Muscle of back (tissue), 13 donors: ENCODE results near the gene TPRX1. TPM values are rescaled to one million over a fixed set of nuclear protein-coding genes. Genes with fewer than 3 reads are reported as not detected.
"Not testable (repeated sequence)": the region's sequence is repeated elsewhere in the genome, so short reads cannot be mapped to it uniquely, and the experiment has no call there.

ENCODE experiments used
- DNase-seq, 3 donors: peaks; one replicate each; pipeline versions ENCODE4 v3.0.0 to v3.0.0-alpha.2; 2013
- long read RNA-seq, 9 donors: transcript quantifications; one replicate each; lab custom pipeline, GENCODE V29; 2026
- polyA plus RNA-seq, 10 donors: library from polyadenylated mRNA; unstranded; fragments of 120-200 nt; gene quantifications; one replicate each; pipeline ENCODE4 v1.2.1, GENCODE V29; 2013; ENCODE audit not compliant: insufficient read length in 10 of 10

Gene TPRX1, protein sequence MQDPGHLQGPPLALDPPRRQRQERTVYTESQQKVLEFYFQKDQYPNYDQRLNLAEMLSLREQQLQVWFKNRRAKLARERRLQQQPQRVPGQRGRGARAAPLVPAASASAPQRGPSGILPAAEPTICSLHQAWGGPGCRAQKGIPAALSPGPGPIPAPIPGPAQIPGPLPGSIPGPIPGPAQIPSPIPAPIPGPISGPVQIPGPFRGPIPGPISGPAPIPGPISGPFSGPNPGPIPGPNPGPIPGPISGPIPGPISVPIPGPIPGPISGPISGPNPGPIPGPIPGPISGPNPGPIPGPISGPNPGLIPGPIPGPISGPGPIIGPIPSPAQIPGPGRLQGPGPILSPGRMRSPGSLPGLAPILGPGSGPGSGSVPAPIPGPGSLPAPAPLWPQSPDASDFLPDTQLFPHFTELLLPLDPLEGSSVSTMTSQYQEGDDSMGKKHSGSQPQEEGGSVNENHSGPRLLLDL
- polyA plus RNA-seq, result not detected
- long read RNA-seq, donor 1, result 0 reads
- long read RNA-seq, donor 2, result 0 reads
- long read RNA-seq, donor 3, result 0 reads
- long read RNA-seq, donor 4, result 0 reads
- long read RNA-seq, donor 5, result 0 reads
- long read RNA-seq, donor 6, result 0 reads
- long read RNA-seq, donor 7, result 0 reads
- long read RNA-seq, donor 8, result 0 reads
- long read RNA-seq, donor 9, result 0 reads

GRCh38 chr19:47804451-47804850, at the start of gene TPRX1:
Gene TPRX1, minus strand, starts transcription at chr19:47804551. Its CDS starts 12 bp downstream, at chr19:47804539.
- DNase-seq, result not testable (repeated sequence)

DNA sequence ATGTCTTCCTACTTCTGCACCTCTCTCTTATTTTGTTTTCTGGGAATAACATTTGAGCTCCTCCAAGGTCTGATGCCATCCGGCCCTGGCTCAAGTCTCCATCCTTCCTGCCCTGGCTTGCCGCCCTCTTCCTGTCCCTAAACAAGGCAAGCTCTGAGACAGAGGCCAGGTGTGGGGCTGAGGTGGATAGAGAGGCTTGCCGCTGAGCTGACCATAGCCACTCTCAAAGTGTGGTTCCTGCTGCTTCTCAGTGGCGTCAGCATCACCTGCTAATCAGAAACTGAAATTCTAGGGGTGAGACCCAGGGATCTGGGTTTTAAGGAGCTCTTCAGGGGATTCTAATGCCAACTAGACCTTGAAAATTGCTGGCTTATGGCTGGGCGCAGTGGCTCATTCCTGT, 48.7 kb upstream of the TPRX1 start:
- no peak for DNase-seq

DNA sequence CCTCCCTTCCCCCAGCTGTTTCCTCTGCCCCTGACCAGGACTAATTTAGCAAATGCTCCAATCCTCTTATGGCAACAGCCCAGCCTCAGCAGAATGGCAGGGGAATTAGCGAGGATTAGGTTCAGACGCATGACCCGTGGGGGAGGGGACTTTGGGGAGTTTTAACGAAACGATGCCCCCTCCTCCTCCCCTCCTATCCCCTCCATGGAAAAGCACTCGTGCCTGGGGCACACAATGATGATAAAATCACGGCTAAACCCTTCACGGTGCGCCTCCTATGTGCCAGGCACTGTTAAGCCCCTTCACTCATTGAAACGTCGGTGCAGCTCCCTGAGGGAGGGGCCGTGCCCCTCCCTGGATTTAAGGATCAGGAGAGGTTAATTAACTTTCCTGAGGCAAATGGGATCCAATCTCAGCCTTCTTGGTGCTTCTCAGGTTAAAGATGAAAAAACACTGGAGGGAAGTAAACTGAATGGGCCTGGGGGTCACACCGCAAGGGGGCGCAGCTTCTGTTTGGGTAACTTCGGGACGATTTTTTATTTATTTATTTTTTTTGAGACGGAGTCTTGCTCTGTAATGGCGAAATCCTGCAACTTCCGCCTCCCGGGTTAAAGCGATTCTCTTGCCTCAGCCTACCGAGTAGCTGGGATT, 44.6 kb upstream of the TPRX1 start:
- DNase-seq, result peak in 2 of 3 donors; percentile 4 to 42

GRCh38 chr19:47848425-47848822, 44.1 kb upstream of the TPRX1 start:
- DNase-seq, result no peak

DNA sequence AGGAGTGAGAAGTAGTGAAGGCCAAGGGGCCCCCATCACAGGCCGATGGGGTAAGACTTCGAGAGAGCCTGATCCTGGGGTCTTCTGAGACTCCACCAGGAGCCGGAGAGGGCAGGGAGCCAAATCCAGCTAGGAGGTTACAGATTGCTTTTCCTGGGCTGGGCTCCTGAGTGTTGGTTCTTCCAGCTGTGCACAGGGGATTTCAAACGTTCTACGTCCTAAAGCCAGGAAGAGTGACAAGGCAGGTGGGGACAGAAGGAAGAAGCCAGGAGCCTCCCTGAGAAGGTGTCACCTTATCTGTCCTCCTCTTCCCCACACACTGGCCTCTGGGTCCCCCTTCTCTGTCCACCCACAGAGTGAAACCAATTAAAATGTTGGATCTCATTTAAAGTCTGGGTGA, 38.6 kb upstream of the TPRX1 start:
- no peak for DNase-seq

GRCh38 chr19:47839913-47840312, 35.6 kb upstream of the TPRX1 start:
- no peak for DNase-seq

DNA sequence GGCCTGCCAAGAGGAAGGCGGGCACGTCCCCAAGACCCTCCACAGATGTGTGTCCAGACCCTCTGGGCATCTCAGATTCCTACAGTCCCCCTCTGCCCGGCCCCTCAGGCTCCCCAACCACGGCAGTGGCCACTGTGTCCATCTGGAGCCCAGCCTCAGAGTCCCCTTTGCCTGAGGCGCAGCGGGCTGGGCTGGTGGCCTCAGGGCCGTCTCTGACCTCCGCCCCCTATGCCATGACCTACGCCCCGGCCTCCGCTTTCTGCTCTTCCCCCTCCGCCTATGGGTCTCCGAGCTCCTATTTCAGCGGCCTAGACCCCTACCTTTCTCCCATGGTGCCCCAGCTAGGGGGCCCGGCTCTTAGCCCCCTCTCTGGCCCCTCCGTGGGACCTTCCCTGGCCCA, 35.1 kb upstream of the TPRX1 start:
- no peak for DNase-seq

- DNase-seq, result no peak
These were observed 31.7 kb upstream of the TPRX1 start for GRCh38 chr19:47836038-47836437.

DNA sequence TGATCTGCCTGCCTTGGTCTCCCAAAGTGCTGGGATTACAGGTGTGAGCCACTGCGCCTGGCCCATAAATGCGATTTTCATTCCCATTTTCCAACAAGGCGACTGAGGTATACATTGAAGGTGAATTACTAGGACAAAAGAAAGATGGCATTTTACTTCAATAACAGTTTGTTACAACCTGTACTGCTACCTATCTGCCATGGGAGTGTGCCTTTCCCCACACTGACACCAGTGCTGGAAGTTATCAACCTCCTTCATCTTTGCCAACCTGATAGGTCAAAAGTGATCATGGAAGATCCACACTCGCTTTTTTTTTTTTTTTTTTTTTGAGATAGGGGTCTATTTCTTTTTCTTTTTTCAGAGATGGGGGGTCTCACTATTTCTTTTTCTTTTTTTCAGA, 28.4 kb upstream of the TPRX1 start:
- DNase-seq, result no peak

- DNase-seq, result no peak
These were observed 22.4 kb upstream of the TPRX1 start for GRCh38 chr19:47826800-47827199.

- DNase-seq, result no peak
These were observed 20.0 kb upstream of the TPRX1 start for GRCh38 chr19:47824396-47824795.

GRCh38 chr19:47821460-47822020, 17.2 kb upstream of the TPRX1 start, which contains the start of gene CRX:
Gene CRX, plus strand, starts transcription at chr19:47821937. Its CDS starts 12,507 bp downstream, at chr19:47834444.
- DNase-seq, result no peak

GRCh38 chr19:47820410-47820809, 16.1 kb upstream of the TPRX1 start:
- DNase-seq, result no peak

DNA sequence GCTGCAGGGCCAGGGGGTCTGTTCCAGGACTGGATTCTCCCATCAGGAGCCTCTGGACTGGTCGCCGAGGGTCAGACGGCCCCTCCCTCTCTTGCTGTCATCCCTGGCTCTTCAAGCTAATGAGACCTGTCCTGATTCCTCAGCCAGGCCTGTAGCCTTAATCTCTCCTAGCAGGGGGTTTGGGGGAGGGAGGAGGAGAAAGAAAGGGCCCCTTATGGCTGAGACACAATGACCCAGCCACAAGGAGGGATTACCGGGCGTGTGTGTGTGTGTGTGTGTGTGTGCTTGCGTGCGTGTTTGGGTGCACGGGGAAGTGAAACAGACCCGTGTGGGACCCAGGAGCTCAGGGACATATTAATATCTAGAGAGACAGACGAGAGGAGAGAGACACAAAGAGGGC, 15.5 kb upstream of the TPRX1 start:
- DNase-seq, result no peak

DNA sequence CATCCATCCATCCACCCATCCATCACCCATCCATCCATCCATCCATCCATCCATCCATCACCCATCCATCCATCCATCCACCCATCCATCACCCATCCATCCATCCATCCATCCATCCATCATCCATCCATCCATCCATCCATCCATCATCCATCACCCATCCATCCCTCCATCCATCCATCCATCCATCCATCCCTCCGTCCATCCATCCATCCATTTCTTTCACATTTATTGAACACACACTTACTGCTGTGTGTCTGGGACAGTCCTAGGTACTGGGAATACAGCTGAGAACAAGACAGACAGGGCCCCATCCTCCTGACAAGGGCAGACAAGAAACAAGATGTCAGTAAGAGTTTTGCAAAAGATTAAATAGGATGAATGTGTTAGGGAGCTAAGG, 13.9 kb upstream of the TPRX1 start:
- DNase-seq, result not testable (repeated sequence)

DNA sequence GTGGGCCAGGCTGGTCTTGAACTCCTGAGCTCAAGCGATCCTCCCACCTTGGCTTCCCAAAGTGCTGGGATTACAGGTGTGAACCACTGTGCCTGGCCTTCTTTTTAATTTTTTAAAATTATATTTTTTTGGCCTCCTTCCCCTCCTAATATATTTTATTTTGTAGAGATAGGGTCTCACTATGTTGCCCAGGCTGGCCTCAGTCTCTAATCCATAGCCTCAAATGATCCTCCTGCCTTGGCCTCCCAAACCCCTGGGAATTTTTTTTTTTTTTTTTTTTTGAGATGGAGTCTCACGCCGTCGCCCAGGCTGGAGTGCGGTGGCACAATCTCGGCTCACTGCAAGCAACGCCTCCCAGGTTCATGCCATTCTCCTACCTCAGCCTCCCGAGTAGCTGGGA, 11.9 kb upstream of the TPRX1 start:
- DNase-seq, result not testable (repeated sequence)

DNA sequence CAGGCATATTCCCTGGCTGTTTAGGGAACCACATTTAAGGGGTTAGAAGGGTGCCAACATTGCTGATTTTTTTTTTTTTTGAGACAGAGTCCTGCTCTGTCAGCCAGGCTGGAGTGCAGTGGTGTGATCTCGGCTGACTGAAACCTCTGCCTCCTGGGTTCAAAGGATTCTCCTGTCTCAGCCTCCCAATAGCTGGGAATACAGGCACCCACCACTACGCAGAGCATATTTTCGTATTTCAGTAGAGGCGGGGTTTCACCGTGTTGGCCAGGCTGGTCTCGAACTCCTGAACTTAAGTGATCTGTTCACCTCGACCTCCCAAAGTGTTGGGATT, 9.6 kb upstream of the TPRX1 start:
- DNase-seq, result no peak

- DNase-seq, result peak; percentile 27 to 72 (median 65)
These were observed 9.1 kb upstream of the TPRX1 start for GRCh38 chr19:47813304-47813994.

GRCh38 chr19:47806435-47806834, 2.1 kb upstream of the TPRX1 start:
- no peak for DNase-seq

- no peak for DNase-seq
These were observed 962 bp upstream of the TPRX1 start for GRCh38 chr19:47805313-47805712.

DNA sequence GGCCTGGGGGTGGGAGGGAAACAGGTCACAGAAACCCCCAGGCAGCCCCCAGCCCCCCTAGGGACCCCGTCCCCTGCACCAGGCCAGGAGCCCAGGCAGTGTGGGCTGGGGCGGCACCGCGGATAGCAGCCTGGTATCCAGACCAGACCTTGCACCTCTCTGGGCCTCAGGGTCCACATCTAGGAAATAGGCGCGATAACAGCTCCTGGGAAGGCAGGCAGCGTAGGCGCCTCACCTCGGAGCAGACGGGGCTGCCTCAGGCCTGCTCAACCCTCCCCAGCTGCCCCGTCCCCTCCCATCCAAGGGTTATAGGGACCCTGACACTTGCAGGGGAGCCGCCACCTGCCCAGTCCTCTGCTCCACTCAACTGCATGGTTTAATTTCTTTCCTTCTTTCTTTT, 680 bp downstream of the TPRX1 start:
- DNase-seq, result not testable (repeated sequence)

DNA sequence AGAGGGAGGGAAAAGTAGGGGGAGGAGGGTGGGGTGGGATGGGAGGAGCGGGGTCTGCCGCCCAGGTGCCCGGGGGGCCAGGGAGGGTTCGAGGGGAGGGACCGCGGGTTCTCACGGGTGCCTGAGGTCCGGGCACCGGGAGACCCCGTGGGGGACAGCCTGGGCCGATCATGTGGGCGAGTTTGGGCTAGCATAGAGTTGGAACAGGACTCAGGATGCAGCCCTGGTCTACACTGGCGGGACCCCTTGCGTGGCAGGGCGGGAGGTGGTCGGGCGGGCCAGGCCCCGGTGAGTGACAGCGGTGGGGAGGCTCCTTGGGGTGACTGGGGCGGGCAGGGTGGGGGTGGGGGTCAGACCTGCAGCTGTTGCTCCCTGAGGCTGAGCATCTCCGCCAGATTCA, 1.2 kb downstream of the TPRX1 start:
- DNase-seq, result not testable (repeated sequence)
